Body of pancreas (tissue), 4 donors: ENCODE measurements around the gene GLRX3. TPM values are rescaled to one million over a fixed set of nuclear protein-coding genes. Genes with fewer than 3 reads are reported as not detected.

Experiments used
- ATAC-seq: fragments of 150-250 bp; one replicate; pipeline ENCODE4 v1.9.1; 2016
- DNase-seq, 4 donors: peaks; one replicate each; pipeline ENCODE4 v3.0.0-alpha.2; 2019
- H3K27ac ChIP-seq, 4 donors: fragments of 200-600 bp; sonication (generic); 1 replicate in 3 of 4; 2 replicates in 1 of 4; pipeline versions ENCODE4 v1.5.1 to v1.6.1; 2016 to 2019; ENCODE audit warnings: mild to moderate bottlenecking in 1 of 4, mixed read lengths in 1 of 4, moderate library complexity in 1 of 4
- H3K27me3 ChIP-seq, 2 donors: fragments of 200-600 bp; sonication (generic); one replicate each; pipeline ENCODE4 v1.6.0; 2016; ENCODE audit warnings: mild to moderate bottlenecking in 1 of 2
- H3K36me3 ChIP-seq, 2 donors: fragments of 200-600 bp; sonication (generic); replicated peaks in 1 of 2; 2 replicates each; pipeline ENCODE4 v1.5.1; 2016; ENCODE audit warnings: low read depth in 2 of 2; ENCODE audit not compliant: insufficient read depth in 1 of 2
- H3K4me1 ChIP-seq: fragments of 200-600 bp; sonication (generic); one replicate; pipeline ENCODE4 v1.6.0; 2016
- H3K4me3 ChIP-seq, 2 donors: fragments of 200-600 bp; sonication (generic); 1 replicate in 1 of 2; 2 replicates in 1 of 2; pipeline ENCODE4 v1.5.1; 2016 to 2019
- H3K9me3 ChIP-seq, 3 donors: fragments of 200-600 bp; sonication (generic); 1 replicate in 2 of 3; 2 replicates in 1 of 3; pipeline ENCODE4 v1.5.1; 2016
- CTCF ChIP-seq, 7 experiments: fragments of 450-650 bp in 4 of 7; fragments of 200-600 bp in 3 of 7; sonication (generic) in 3 of 7; IDR thresholded peaks; one replicate each; pipeline ENCODE4 v1.5.1; 2016 to 2019; ENCODE audit warnings: antibody characterized with exemption in 7 of 7
- POLR2A ChIP-seq, 3 donors: fragments of 450-650 bp; IDR thresholded peaks; one replicate each; pipeline ENCODE4 v1.6.1; 2016; ENCODE audit warnings: antibody characterized with exemption in 3 of 3, mild to moderate bottlenecking in 2 of 3
- WGBS, 2 donors: methylation state at CpG; one replicate each; pipeline ENCODE4 v1.1.5; 2017; 5-methylcytosine and 5-hydroxymethylcytosine counted together
- intact Hi-C: fragments of 100-400 bp; cut with DNase I; formaldehyde crosslinking; loops from one replicate; pipeline ENCODE4 v1.15.1; 2023
- total RNA-seq, 2 donors: library from RNA; depleted of rRNA; stranded (reverse); fragments of >200 nt; gene quantifications; one replicate each; pipeline ENCODE4 v1.1.0, GENCODE V29; 2016

Gene GLRX3
- total RNA-seq, 2 donors from 2014 or later: 13.2 to 24.4 TPM

DNA sequence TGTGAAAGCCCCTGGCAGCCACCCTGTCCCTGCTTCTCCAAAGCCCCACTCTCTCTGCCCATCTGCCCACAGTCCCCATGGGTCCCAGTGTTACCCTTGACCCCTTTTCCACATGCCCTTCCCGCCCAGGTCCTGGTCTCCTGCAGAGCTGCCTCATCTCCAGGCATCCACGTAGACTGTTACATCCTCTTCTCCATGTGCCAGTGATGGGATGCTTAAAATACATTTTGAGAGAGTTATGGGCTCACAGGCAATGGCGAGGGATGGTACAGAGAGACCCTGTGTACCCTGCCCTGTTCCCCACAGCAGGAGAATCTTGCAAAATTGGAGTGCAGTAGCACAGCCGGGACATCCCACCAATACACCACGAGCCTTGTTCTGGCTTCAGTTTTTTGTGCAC is 56.8 kb downstream of the GLRX3 start:
- WGBS, 2 donors: 82 to 91% methylated on average over 5 of the region's 5 CpGs
- H3K4me1 ChIP-seq: peaks cover 8% of the 10 kb centered on the region
- no peak for ATAC-seq
- no peak overlapping the region for H3K4me3 ChIP-seq
- no peak for DNase-seq
- H3K27ac ChIP-seq: no peak overlapping the region
- H3K9me3 ChIP-seq: no peaks in the 10 kb centered on the region
- intact Hi-C loops: loop anchor here (10.0 kb wide), 1 partner anchor 1672 kb away; no protein-coding TSS in a partner anchor
- TF ChIP-seq CTCF (IDR thresholded peaks at IDR 0.05) (no peak), POLR2A (IDR thresholded peaks at IDR 0.05) (no peak)
- H3K36me3 ChIP-seq: no peaks in the 10 kb centered on the region
- H3K27me3 ChIP-seq: no peaks in the 10 kb centered on the region

DNA sequence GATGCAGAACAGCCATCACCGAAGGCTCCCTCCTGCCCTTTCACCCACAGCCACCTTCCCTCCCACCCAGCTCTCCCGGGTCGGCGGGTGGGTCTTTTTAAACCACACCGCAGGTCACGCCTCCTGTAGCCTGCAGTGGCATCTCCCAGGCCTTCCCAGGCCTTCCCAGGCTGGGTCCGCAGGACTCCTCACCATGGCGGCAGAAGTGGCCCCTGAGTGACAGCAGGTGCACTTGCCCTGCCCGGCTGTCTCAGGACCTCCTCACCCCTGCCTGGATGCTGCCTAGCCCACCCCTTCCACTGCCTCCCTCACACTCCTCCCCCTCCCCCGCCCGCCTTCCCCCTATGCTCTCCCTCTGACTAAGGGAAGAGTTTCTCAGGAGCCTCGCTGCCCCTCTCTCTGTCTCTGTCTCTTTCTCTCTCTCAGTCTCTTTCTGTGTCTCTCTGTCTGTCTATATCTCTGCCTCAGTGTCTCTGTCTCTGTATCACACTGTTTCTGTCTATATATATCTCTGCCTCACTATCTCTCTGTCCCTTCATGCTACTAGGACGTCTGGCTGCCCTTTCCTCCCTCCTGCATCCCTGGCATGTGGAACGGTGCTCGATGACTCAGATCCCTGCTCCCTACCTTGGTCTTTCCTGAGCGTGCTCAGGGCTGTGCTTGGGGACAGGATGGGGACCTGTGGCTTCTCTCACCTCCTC is 57.5 kb downstream of the GLRX3 start:
- H3K27me3 ChIP-seq: no peaks in the 10 kb centered on the region
- intact Hi-C loops: loop anchor here (10.0 kb wide), 1 partner anchor 1671 kb away; no protein-coding TSS in a partner anchor
- TF ChIP-seq POLR2A (IDR thresholded peaks at IDR 0.05): no peak
- no peak for TF ChIP-seq CTCF (IDR thresholded peaks at IDR 0.05)
- DNase-seq: no peak
- H3K9me3 ChIP-seq: no peaks in the 10 kb centered on the region
- no peak overlapping the region for H3K27ac ChIP-seq
- H3K4me3 ChIP-seq: no peak overlapping the region
- 63 to 68% methylated on average over 15 to 16 of the region's 16 CpGs for WGBS, 2 donors
- no peak for ATAC-seq
- H3K36me3 ChIP-seq: no peaks in the 10 kb centered on the region
- H3K4me1 ChIP-seq: peaks cover 8% of the 10 kb centered on the region

DNA sequence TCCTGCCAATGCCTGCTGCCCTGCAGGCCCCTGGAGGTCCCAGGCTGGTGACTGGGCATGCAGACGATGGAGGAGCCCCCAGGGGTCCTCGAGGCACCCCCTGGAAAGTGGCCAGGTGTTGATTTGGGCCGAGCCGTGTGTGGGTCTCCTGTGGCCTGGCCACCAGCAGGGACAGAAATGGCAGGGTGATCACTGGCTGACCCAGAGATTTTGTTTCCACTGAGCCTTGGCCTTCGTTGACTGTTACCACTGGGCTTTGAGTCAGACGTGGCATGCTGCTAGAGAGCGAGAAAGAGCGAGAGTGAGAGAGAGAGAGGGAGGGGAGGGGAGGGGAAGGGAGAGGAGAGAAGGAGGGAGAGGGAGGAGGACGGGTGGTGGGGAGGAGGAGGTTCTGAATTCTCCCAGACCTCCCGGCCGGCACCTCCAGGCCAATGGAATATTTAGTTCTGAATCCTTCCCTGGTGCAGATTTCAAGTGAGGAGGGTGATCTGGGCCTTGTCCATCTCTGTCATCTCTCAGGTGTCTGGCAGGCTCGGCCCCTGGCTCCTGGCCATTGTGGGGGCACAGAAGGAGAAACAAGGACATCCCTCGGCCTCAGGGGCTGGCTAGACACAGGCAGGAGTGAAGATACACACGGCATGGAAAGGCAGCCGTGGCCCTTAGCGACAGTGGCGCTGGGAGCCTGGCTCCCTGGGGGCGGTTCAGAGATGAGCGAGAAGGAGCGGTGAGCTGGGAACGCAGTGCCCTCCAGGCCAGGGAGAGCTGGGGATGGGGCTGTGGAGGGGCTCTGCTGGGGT is 58.2 kb downstream of the GLRX3 start:
- peaks cover 8% of the 10 kb centered on the region for H3K4me1 ChIP-seq
- no peaks in the 10 kb centered on the region for H3K36me3 ChIP-seq
- H3K27me3 ChIP-seq: no peaks in the 10 kb centered on the region
- ATAC-seq (no peak), DNase-seq (no peak)
- intact Hi-C loops: loop anchor here (10.0 kb wide), 1 partner anchor 1670 kb away; no protein-coding TSS in a partner anchor
- H3K4me3 ChIP-seq: no peak overlapping the region
- H3K9me3 ChIP-seq: no peaks in the 10 kb centered on the region
- WGBS, 2 donors: 76% methylated on average over 21 of the region's 21 CpGs
- no peak for TF ChIP-seq POLR2A (IDR thresholded peaks at IDR 0.05)
- TF ChIP-seq CTCF (IDR thresholded peaks at IDR 0.05): no peak
- no peak overlapping the region for H3K27ac ChIP-seq

GRCh38 chr10:130194991-130195645 is 58.9 kb downstream of the GLRX3 start:
- DNase-seq (no peak), ATAC-seq (no peak)
- H3K36me3 ChIP-seq: no peaks in the 10 kb centered on the region
- intact Hi-C loops: loop anchor here (10.0 kb wide), 1 partner anchor 1670 kb away; no protein-coding TSS in a partner anchor
- 89% methylated on average over 10 to 19 of the region's 19 CpGs for WGBS, 2 donors
- H3K9me3 ChIP-seq: no peaks in the 10 kb centered on the region
- TF ChIP-seq POLR2A (IDR thresholded peaks at IDR 0.05) (no peak), CTCF (IDR thresholded peaks at IDR 0.05) (no peak)
- H3K4me3 ChIP-seq: no peak overlapping the region
- no peak overlapping the region for H3K27ac ChIP-seq
- peaks cover 8% of the 10 kb centered on the region for H3K4me1 ChIP-seq
- H3K27me3 ChIP-seq: no peaks in the 10 kb centered on the region
